H1 (cell line): Measurements from ENCODE around the gene BCAS3. TPM values are rescaled to one million over a fixed set of nuclear protein-coding genes. Genes with fewer than 3 reads are reported as not detected.

Experiments used
- BCL11A ChIP-seq, 2 experiments: IDR thresholded peaks; one replicate each; pipeline ENCODE4 v1.6.1; 2011; ENCODE audit warnings: low read depth in 2 of 2, low read length in 2 of 2, mild to moderate bottlenecking in 2 of 2
- CHD1 ChIP-seq: IDR thresholded peaks from 2 replicates; pipeline ENCODE4 v1.6.1; 2012; ENCODE audit warnings: low read depth, low read length, improper control_type of control experiment
- SP2 ChIP-seq: IDR thresholded peaks from 2 replicates; pipeline ENCODE4 v1.6.1; 2012; ENCODE audit warnings: mild to moderate bottlenecking, low read length, inconsistent platforms
- polyA plus RNA-seq, 7 experiments: library from polyadenylated mRNA; depleted of rRNA in 3 of 7; stranded (reverse) in 5 of 7; unstranded in 2 of 7; fragments of >200 nt in 5 of 7; fragments of 200-250 nt in 2 of 7; gene quantifications; 1 replicate in 5 of 7; 2 replicates in 1 of 7; 4 replicates in 1 of 7; pipeline versions ENCODE4 v1.2.1 to v1.2.3, GENCODE V29; 2011 to 2013; ENCODE audit warnings: missing spikeins in 2 of 7, mixed read lengths in 2 of 7
- total RNA-seq: library from RNA; stranded (reverse); fragmentation: NEBNext Ultra II Directional; extraction: Animal tissue kit (Norgen Biotek cat#: 25700); gene quantifications from 2 replicates; pipeline ENCODE4 v1.2.1, GENCODE V29; 2021
- TF ChIP-seq, protein P1 (sequence below), 3 experiments: IDR thresholded peaks; 1 replicate in 2 of 3; 2 replicates in 1 of 3; pipeline versions ENCODE4 v1.5.1 to v1.6.1; 2011; ENCODE audit warnings: low read length in 3 of 3, mild to moderate bottlenecking in 3 of 3, inconsistent platforms in 2 of 3, low read depth in 1 of 3, moderate library complexity in 1 of 3; ENCODE audit not compliant: insufficient read depth in 1 of 3; ENCODE audit errors: control extremely low read depth in 1 of 3

The BCAS3 gene
- total and polyA plus RNA-seq, 2 of the 8 experiments (the other 6 are each of a cell fraction or from before 2014, with no cell fraction given): 9.9 to 13.3 TPM

DNA sequence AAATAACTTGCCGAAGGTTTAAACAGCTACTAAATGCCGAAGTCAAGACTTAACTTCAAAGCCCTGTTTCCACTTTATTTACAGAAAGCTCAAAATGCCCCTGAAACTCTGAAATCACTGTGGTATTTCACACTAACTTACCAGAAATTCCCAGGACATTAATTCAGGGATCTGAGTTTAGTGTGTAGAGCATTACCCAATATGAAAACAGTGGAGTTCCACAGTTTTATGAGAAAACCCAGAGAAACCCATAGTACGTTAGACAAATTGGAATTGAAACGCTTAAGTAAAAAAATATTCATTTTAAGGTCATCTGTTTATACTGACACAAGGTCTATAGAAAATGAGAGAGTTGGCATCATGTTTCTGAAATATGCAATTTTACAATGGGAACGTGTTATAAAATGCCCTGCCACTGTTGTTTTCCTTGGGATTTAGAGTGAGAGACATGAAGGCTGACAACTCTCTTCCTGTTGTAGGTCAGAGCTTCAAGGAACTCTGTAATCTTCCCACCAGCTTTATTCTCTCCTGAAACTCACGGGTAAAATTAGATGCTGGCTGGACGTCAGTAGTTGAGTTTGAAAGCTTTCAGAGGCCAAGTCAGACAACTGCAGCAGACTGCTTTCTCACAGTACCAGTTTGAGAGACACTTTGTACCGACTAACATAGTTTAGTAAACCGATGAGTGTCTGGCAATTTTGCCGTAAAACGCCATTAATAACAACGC is 582.6 kb downstream of the BCAS3 start (continued):
- TF ChIP-seq, protein P1, sequence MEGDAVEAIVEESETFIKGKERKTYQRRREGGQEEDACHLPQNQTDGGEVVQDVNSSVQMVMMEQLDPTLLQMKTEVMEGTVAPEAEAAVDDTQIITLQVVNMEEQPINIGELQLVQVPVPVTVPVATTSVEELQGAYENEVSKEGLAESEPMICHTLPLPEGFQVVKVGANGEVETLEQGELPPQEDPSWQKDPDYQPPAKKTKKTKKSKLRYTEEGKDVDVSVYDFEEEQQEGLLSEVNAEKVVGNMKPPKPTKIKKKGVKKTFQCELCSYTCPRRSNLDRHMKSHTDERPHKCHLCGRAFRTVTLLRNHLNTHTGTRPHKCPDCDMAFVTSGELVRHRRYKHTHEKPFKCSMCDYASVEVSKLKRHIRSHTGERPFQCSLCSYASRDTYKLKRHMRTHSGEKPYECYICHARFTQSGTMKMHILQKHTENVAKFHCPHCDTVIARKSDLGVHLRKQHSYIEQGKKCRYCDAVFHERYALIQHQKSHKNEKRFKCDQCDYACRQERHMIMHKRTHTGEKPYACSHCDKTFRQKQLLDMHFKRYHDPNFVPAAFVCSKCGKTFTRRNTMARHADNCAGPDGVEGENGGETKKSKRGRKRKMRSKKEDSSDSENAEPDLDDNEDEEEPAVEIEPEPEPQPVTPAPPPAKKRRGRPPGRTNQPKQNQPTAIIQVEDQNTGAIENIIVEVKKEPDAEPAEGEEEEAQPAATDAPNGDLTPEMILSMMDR (IDR thresholded peaks at IDR 0.05; ENCODE audit: control extremely low read depth in 1 of 3, insufficient read depth in 1 of 3, low read depth in 1 of 3, low read length in 3 of 3): no peak
- TF ChIP-seq CHD1 (no peak), BCL11A (IDR thresholded peaks at IDR 0.05; ENCODE audit: low read depth in 2 of 2, low read length in 2 of 2) (no peak), SP2 (no peak)
